ENCODE data around the gene HEXIM1. TPM values are rescaled to one million over a fixed set of nuclear protein-coding genes. Genes with fewer than 3 reads are reported as not detected.
A peak's percentile ranks its signal among the peaks of the same experiment; 100 is the strongest.

HEXIM1 gene
- total RNA-seq, 1 experiment from 2014 or later, result 78.0 TPM

GRCh38 chr17:45135192-45135977, 12.9 kb upstream of the HEXIM1 start, which contains the start of gene ACBD4:
Gene ACBD4 (plus strand): TSS chr17:45135687. CDS start chr17:45136145, 458 bp downstream.
- Histone ChIP-seq H3K9me3 (no peaks in the 10 kb centered on the region), H3K36me3 (ENCODE audit: control insufficient read depth, insufficient read depth, low read length) (peaks cover 1% of the 10 kb centered on the region; the same call in 1 of the 2 replicates), H3K4me3 (ENCODE audit: low read depth, low read length) (peak within 1 kb of the TSS; percentile 56), H3K4me1 (peaks cover 17% of the 10 kb centered on the region), H3K27me3 (replicated peaks; ENCODE audit: control insufficient read depth, insufficient read depth, low read length) (no peaks in the 10 kb centered on the region)
- CTCF ChIA-PET, result interaction anchor here (0.5 to 3.2 kb wide), 73 partner anchors 8 to 803 kb away, joined by 3 to 230 read pairs (median 5); partner anchors contain the start of genes C1QL1, HEXIM1, HEXIM2 and MAP3K14
- POLR2A ChIA-PET, result interaction anchor here (0.5 to 2.9 kb wide), 8 partner anchors 11 to 181 kb away, joined by 3 to 52 read pairs (median 6); partner anchors contain the start of genes HEXIM1, HEXIM2 and MAP3K14
- Mint-ChIP-seq H3K4me3 (ENCODE audit: unreplicated experiment) (peak within 1 kb of the TSS; percentile 81), H3K27me3 (ENCODE audit: insufficient read depth, unreplicated experiment) (no peaks in the 10 kb centered on the region), H3K36me3 (ENCODE audit: insufficient read depth, unreplicated experiment) (peaks cover 37% of the 10 kb centered on the region), H3K9me3 (ENCODE audit: unreplicated experiment) (no peaks in the 10 kb centered on the region), H3K27ac (ENCODE audit: unreplicated experiment) (peak within 1 kb of the TSS; percentile 56), H3K4me1 (ENCODE audit: low read depth, unreplicated experiment) (peaks cover 11% of the 10 kb centered on the region)
- intact Hi-C loops (cut with micrococcal nuclease; ENCODE audit: unreplicated experiment), result loop anchor here (1.0 to 10.0 kb wide), 5 partner anchors 13 to 361 kb away; partner anchors contain the start of genes HEXIM1 and HEXIM2
- DNase-seq, result peak; percentile 97 to 98
- peak; percentile 100 for TF ChIP-seq CTCF (IDR thresholded peaks at IDR 0.05; ENCODE audit: insufficient read depth in 1 of 2, low read depth in 1 of 2, low read length in 1 of 2, severe bottlenecking in 1 of 2, unreplicated experiment in 1 of 2)
- BruUV-seq (replicated peaks), result no TSS peak

- Histone ChIP-seq H3K27me3 (replicated peaks; ENCODE audit: control insufficient read depth, insufficient read depth, low read length) (no peaks in the 10 kb centered on the region), H3K4me1 (peaks cover 11% of the 10 kb centered on the region; the same call in 1 of the 2 replicates), H3K36me3 (ENCODE audit: control insufficient read depth, insufficient read depth, low read length) (peaks cover 1% of the 10 kb centered on the region; the same call in 1 of the 2 replicates), H3K4me3 (ENCODE audit: low read depth, low read length) (peak overlapping the region; percentile 56), H3K9me3 (no peaks in the 10 kb centered on the region)
- Mint-ChIP-seq H3K4me1 (ENCODE audit: low read depth, unreplicated experiment) (peaks cover 3% of the 10 kb centered on the region), H3K27ac (ENCODE audit: unreplicated experiment) (peak overlapping the region; percentile 56), H3K4me3 (ENCODE audit: unreplicated experiment) (peak overlapping the region; percentile 81), H3K27me3 (ENCODE audit: insufficient read depth, unreplicated experiment) (no peaks in the 10 kb centered on the region), H3K9me3 (ENCODE audit: unreplicated experiment) (no peaks in the 10 kb centered on the region), H3K36me3 (ENCODE audit: insufficient read depth, unreplicated experiment) (peaks cover 33% of the 10 kb centered on the region)
- CTCF ChIA-PET, result interaction anchor here (0.6 to 3.2 kb wide), 71 partner anchors 8 to 373 kb away, joined by 3 to 230 read pairs (median 5); partner anchors contain the start of genes C1QL1, HEXIM1, HEXIM2 and MAP3K14
- TF ChIP-seq CTCF (IDR thresholded peaks at IDR 0.05; ENCODE audit: insufficient read depth in 1 of 2, low read depth in 1 of 2, low read length in 1 of 2, severe bottlenecking in 1 of 2, unreplicated experiment in 1 of 2), result no peak
- intact Hi-C loops (cut with micrococcal nuclease; ENCODE audit: unreplicated experiment), result loop anchor here (1.0 to 10.0 kb wide), 5 partner anchors 12 to 361 kb away; partner anchors contain the start of genes HEXIM1 and HEXIM2
- POLR2A ChIA-PET, result interaction anchor here (0.6 to 2.9 kb wide), 8 partner anchors 10 to 181 kb away, joined by 3 to 52 read pairs (median 6); partner anchors contain the start of genes HEXIM1, HEXIM2 and MAP3K14
- TSS peak; percentile 46 for BruUV-seq (replicated peaks)
- DNase-seq, result no peak
Observed at GRCh38 chr17:45135978-45136791, 12.1 kb upstream of the HEXIM1 start.

Data from Caco-2 (cell line).